Adrenal gland (tissue), 12 donors: ENCODE data around the gene UBFD1. TPM values are rescaled to one million over a fixed set of nuclear protein-coding genes. Genes with fewer than 3 reads are reported as not detected.

ENCODE experiments used
- DNase-seq, 7 donors: peaks; one replicate each; pipeline ENCODE4 v3.0.0-alpha.2; 2019 to 2020
- H3K27ac ChIP-seq, 5 donors: fragments of 200-600 bp; sonication (generic) in 4 of 5; 1 replicate in 3 of 5; 2 replicates in 2 of 5; pipeline versions ENCODE4 v1.5.1 to v1.8.0; 2016 to 2020; ENCODE audit warnings: mild to moderate bottlenecking in 1 of 5
- H3K27me3 ChIP-seq: fragments of 200-600 bp; 2 replicates; pipeline ENCODE4 v1.8.0; 2021
- H3K36me3 ChIP-seq, 2 donors: fragments of 200-600 bp; replicated peaks in 1 of 2; 1 replicate in 1 of 2; 2 replicates in 1 of 2; pipeline versions ENCODE4 v1.5.1 to v1.8.0; 2018 to 2022
- H3K4me1 ChIP-seq, 2 donors: fragments of 200-600 bp; replicated peaks in 1 of 2; 1 replicate in 1 of 2; 2 replicates in 1 of 2; pipeline versions ENCODE4 v1.5.1 to v1.8.0; 2018 to 2021
- H3K4me3 ChIP-seq, 4 donors: fragments of 200-600 bp; sonication (generic) in 3 of 4; one replicate each; pipeline ENCODE4 v1.5.1; 2016 to 2018
- H3K9me3 ChIP-seq, 3 donors: fragments of 200-600 bp; sonication (generic) in 1 of 3; replicated peaks in 1 of 3; 1 replicate in 2 of 3; 2 replicates in 1 of 3; pipeline versions ENCODE4 v1.5.1 to v1.8.0; 2016 to 2021
- CTCF ChIP-seq, 6 experiments: fragments of 450-650 bp in 4 of 6; fragments of 200-600 bp in 2 of 6; sonication (generic) in 1 of 6; IDR thresholded peaks; 1 replicate in 5 of 6; 2 replicates in 1 of 6; pipeline versions ENCODE4 v1.5.1 to v1.8.0; 2016 to 2021; ENCODE audit warnings: antibody characterized with exemption in 6 of 6, mild to moderate bottlenecking in 2 of 6, moderate library complexity in 1 of 6
- POLR2A ChIP-seq, 2 donors: fragments of 450-650 bp; IDR thresholded peaks; one replicate each; pipeline ENCODE4 v1.6.1; 2017; ENCODE audit warnings: antibody characterized with exemption in 2 of 2, mild to moderate bottlenecking in 2 of 2, moderate library complexity in 1 of 2
- WGBS, 4 donors: extraction: QIAGEN DNeasy Blood & Tissue Kit in 2 of 4; methylation state at CpG; one replicate each; pipeline versions ENCODE4 v1.1.5 to v1.1.7; 2013 to 2017; 5-methylcytosine and 5-hydroxymethylcytosine counted together
- intact Hi-C, 2 donors: fragments of 100-400 bp; cut with DNase I; formaldehyde crosslinking; loops; one replicate each; pipeline versions ENCODE4 v1.14.1 to v1.15.0; 2022 to 2023
- polyA plus RNA-seq, 3 donors: library from polyadenylated mRNA; stranded (reverse); fragments of 200-250 nt in 2 of 3; fragments of 350-450 nt in 1 of 3; fragmentation: Illumina TruSeq in 1 of 3; extraction: RNeasy Lipid Tissue Mini Kit (QIAGEN cat#74804) in 1 of 3; gene quantifications; one replicate each; pipeline ENCODE4 v1.2.3, GENCODE V29; 2013 to 2014
- total RNA-seq, 9 donors: library from RNA; depleted of rRNA in 4 of 9; stranded (reverse); fragments of >200 nt in 4 of 9; fragments of 120-200 nt in 1 of 9; fragmentation: NEBNext Ultra II Directional in 1 of 9; extraction: Animal tissue kit (Norgen Biotek cat#: 25700) in 1 of 9; gene quantifications; one replicate each; pipeline versions ENCODE4 v1.1.0 to v1.2.4, GENCODE V29; 2013 to 2023
- donor health status: healthy with polysubstance abuse.
- donor health status: Bipolar disorder and iron deficiency.
- donor health status: DM: yes; HTN: yes; CAD: no.
- donor health status: DM: no; HTN: no; CAD: no.
- donor health status: DM: no; HTN: no; CAD: no.
- donor health status: DM: yes; HTN: yes; CAD: no.

Gene UBFD1
- total and polyA plus RNA-seq, 12 donors: 9.5 to 151 (median 87.0) TPM

- Histone ChIP-seq H3K27me3 (no peaks in the 10 kb centered on the region), H3K9me3 (no peaks in the 10 kb centered on the region), H3K36me3 (no peaks in the 10 kb centered on the region), H3K27ac (no peak overlapping the region), H3K4me3 (no peak overlapping the region), H3K4me1 (peaks cover 12 to 16% of the 10 kb centered on the region in 2 donors)
- no peak for DNase-seq
- intact Hi-C loops: no loop called here
- no peak for TF ChIP-seq CTCF (IDR thresholded peaks at IDR 0.05)
- TF ChIP-seq POLR2A (IDR thresholded peaks at IDR 0.05): no peak
- 93 to 98% (median 94%) methylated on average over 4 of the region's 4 CpGs for WGBS, 4 donors
Measured at GRCh38 chr16:23512168-23512695, 45.3 kb upstream of the UBFD1 start.

GRCh38 chr16:23514381-23515152 lies 43.0 kb upstream of the UBFD1 start:
- DNase-seq: no peak
- WGBS, 4 donors: 86 to 92% (median 87%) methylated on average over 7 of the region's 7 CpGs
- Histone ChIP-seq H3K27ac (no peak overlapping the region), H3K27me3 (no peaks in the 10 kb centered on the region), H3K9me3 (no peaks in the 10 kb centered on the region), H3K4me1 (no peaks in the 10 kb centered on the region), H3K4me3 (no peak overlapping the region), H3K36me3 (no peaks in the 10 kb centered on the region)
- TF ChIP-seq CTCF (IDR thresholded peaks at IDR 0.05) (no peak), POLR2A (IDR thresholded peaks at IDR 0.05) (no peak)
- intact Hi-C loops: no loop called here

- DNase-seq: no peak
- Histone ChIP-seq H3K36me3 (no peaks in the 10 kb centered on the region), H3K27ac (no peak overlapping the region), H3K4me3 (no peak overlapping the region), H3K27me3 (no peaks in the 10 kb centered on the region), H3K4me1 (no peaks in the 10 kb centered on the region), H3K9me3 (no peaks in the 10 kb centered on the region)
- WGBS, 4 donors: 94 to 98% (median 98%) methylated on average over 5 of the region's 5 CpGs
- intact Hi-C loops: no loop called here
- TF ChIP-seq CTCF (IDR thresholded peaks at IDR 0.05) (no peak), POLR2A (IDR thresholded peaks at IDR 0.05) (no peak)
Measured at GRCh38 chr16:23515881-23516280, 41.6 kb upstream of the UBFD1 start.

- H3K9me3 ChIP-seq: no peaks in the 10 kb centered on the region
- no peak overlapping the region for H3K4me3 ChIP-seq
- TF ChIP-seq CTCF (IDR thresholded peaks at IDR 0.05) (no peak), POLR2A (IDR thresholded peaks at IDR 0.05) (no peak)
- no peak for DNase-seq
- intact Hi-C loops: no loop called here
- H3K27ac ChIP-seq: no peak overlapping the region
- no peaks in the 10 kb centered on the region for H3K27me3 ChIP-seq
- WGBS, 4 donors: 82 to 94% (median 84%) methylated on average over 4 of the region's 4 CpGs
- H3K4me1 ChIP-seq: no peaks in the 10 kb centered on the region
- H3K36me3 ChIP-seq: peaks cover 0 to 2% of the 10 kb centered on the region in 2 donors
Measured at GRCh38 chr16:23516366-23517137, 41.0 kb upstream of the UBFD1 start.
